GM21423 (cell line): ENCODE results near the gene IFNA10.
A peak's percentile ranks its signal among the peaks of the same experiment; 100 is the strongest.
"Not testable (repeated sequence)": the region's sequence is repeated elsewhere in the genome, so short reads cannot be mapped to it uniquely, and the experiment has no call there.

ENCODE experiments used
- ATAC-seq: cut with Tn5 transposase; IDR thresholded peaks from one replicate; pipeline ENCODE4 v1.9.1; 2021; ENCODE audit warnings: mild to moderate bottlenecking, moderate library complexity; ENCODE audit not compliant: unreplicated experiment

IFNA10 gene

DNA sequence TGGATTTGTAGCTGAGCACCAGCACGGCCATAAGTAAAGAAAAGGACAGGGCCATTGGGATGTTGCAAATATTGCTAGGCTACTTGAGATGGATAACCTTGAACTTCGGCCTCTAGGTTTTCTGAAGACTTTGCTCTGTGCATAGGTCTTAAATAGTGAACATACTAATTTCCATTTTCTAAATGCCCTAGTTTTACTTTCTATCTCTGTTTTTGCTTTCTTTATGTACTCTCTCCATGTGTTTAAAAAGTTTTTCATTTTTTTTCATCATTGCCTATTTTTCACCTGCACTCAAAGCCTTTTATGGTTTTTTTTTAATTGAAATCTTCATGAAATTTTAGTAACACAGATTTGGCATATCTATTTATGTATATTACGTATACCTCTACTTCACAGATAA lies at the start of gene IFNA10:
TSS of gene IFNA10 (minus strand) at position 101 of the 400 bp plus-strand sequence. CDS start at position 55, 46 bp downstream.
- ATAC-seq = not testable (repeated sequence)

DNA sequence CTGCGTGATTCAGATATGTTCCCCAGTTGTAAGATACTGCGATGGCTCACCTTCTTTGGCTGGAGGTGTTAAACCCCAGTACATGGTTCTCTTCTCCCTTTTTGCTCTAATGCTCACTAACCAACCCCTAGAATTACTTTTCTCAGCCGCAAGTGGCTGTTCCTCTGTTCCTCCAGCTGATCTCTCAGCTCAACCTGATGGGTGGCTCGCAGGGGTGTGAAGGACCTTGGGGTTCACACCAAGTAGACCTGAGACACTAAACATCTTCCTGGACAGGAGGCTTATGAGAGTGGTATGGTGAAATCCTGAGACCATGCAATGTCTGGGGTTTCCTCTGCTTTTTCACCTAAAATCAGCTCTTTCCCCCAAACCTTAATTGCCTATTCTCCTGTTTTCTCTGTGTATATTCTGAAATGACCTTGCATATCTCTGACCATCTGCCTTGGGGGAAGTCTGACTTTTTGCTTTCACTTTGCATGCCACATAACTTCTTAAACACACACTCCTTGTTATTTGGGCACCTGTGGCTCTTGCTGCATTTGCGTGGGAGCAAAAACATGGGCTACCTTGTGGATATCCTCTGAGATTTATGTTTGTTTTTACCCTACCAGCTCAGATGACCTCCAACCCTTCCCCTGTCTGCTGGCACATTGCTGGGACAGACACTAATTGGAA lies 48.7 kb upstream of the IFNA10 start:
- ATAC-seq = peak; percentile 42

DNA sequence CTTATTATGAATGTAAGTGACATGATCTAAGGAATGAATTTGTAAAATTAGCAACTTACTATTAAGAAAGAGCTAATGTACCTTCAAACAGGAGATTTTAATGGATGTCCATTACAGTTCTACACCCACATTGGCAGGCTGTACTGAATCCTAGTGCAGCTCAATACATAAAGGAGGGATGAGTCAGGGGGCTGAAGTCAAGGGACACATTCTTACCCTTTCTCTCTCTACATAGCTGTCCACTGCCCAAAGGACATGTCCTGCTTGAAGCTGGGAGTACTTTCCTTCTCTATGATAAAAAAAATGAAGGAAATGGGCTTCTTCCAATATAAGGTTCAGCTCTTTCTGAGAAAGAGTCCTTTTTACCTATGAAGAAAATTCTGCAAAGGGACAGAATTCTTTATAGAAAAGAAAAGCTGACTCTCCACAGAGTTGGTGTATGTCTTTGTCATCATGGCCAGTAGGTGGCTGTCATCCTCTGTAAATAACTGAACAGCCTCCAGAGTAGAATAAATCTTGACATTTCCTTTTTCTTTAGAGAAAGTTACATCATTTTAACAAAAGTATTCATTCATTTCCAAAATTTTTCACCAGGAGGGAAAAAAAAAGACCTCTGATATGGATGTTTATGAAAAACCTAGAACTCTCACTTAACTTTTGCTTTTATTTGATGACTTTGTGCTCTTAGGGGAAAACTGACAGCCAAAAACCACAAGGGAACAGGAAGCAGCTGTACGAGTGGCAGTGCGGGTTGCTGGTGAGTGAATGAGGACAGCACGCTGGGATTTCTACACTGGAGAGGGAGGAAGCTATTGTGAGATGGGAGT lies 46.0 kb upstream of the IFNA10 start:
- peak; percentile 63 for ATAC-seq

DNA sequence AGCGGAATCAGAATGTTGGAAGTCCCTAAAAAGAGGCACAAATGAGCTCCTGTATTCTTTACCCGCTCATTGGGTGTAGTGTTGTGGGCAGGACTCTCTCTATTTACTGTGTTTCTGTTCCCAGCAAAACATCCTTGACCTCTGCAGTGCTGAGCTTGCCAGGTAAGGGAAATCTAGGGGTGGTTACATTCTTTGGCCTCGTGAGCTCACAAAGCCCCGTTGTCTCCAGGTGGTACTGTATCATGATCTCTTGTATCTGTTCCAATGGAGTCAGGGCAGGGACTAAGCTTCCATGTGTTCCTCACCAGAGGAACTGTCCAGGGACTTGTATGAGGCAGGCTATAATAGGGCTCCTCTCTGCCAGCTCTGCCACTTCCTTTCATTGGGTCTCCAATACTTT lies 44.7 kb upstream of the IFNA10 start:
- ATAC-seq = no peak

DNA sequence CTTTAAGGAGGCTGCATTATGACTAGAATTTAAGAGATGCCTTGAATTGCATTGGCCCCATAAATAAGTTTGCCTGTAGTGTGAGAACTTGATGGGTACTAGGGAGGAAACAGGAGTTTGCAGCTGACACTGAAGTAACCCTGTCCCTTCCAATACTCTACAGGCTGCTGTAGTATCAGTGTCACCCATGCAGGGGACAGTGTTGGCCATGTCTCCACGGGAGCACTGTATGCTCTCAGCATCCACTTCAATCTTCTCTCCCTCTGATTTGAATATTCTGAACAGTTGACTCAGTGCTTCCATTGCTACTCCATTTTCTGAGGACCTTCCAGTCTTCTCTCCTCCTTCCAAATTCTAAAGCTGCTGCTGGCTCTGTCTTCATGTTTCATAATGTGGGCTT lies 44.2 kb upstream of the IFNA10 start:
- no peak for ATAC-seq

DNA sequence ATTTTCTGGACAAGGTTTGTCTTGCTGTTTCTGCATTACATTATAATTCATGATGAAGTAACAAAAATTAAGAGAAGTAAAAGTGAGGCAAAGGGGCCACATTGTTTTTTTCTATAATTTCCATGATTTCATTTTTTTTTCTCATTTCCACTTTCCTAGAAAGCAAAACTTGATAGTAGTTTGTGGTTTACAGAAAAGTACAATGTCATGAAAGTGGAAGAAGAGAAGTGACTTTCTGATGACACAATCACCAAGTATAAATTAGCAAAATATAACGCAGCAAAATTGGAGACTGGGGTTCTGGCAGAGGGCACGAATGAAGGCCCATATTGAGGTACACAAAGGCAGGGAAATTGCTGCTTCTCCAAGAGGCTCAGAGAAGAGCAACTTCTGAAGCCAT lies 37.9 kb upstream of the IFNA10 start:
- ATAC-seq = no peak

DNA sequence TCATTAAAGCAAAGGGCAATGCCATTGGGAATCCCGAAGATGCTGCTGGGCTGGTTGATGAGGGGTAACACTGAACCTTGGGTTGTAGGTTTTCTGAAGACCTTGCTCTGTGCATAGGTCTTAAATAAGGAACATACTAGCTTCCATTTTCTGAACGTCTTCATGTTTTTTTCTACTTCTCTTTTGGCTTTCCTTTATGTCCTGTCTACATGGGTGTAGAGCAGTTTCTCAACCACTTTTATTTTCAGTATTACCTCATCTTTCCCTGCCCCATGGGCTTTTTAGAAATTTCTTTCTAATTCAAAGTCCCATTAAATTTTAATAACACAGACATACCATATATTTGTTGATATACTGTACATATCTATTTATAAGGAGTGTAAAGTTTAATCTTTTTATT lies 33.0 kb upstream of the IFNA10 start, which contains the start of gene IFNA14:
TSS of gene IFNA14 (minus strand) at position 95 of the 400 bp plus-strand sequence. CDS start at position 25, 70 bp downstream.
- no peak for ATAC-seq

DNA sequence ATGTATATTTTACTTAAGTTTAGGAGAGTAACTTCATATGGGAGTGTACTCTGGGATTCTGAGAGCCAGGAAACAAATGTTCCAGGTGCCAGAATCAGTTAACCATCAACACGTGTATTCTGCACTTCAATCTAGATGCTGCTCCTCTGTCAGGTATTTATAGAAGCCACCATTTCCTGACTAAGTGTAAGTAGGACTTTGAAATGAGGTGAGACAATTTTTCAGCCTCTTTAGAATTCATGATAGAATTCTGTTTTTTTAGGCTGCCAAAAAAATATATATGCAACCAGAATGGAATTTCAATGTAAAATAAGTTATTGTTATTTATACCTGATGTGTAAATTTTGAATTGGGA lies 29.4 kb upstream of the IFNA10 start:
- ATAC-seq = not testable (repeated sequence)

DNA sequence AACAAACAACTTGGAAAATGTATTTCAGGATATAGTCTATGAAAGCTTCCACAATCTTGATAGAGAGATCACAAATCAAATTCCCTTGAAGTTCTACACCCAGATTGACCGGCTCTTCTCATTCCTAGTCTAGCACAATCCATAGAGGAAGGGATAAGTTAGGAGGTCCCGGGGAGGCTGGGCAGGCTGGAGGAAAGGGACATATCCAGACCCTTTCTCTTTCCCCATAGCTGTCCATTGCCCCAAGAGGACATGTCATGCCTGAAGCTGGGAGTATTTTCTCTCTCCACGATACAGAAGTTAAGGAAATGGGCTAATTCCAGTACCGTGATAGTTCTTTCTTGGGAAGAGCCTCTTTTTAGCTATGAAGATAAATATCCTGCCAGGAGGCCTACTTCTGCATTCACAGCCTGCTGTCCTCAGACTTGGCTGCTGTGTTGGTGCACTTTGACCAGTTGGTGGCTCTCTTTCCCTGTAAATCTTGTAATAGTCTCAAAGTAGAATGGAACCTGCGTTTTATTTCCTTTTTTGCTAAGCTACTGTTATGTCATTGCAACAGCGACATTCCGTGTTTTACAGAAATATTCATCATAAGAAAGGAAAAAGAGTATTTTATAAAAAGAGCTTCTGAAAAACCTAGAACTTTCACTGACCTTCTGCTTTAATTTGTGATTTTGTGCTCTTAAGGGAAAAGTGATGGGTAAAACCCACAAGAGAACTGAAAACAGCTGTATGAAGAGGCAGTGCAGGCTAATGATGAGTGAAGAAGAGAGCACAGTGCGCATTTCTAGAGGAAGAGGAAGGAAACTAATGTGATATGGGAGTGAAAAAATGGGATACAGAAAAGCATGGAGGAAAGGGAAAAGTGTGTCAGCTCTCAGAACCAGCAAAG lies 28.8 kb upstream of the IFNA10 start:
- ATAC-seq = peak; percentile 87

DNA sequence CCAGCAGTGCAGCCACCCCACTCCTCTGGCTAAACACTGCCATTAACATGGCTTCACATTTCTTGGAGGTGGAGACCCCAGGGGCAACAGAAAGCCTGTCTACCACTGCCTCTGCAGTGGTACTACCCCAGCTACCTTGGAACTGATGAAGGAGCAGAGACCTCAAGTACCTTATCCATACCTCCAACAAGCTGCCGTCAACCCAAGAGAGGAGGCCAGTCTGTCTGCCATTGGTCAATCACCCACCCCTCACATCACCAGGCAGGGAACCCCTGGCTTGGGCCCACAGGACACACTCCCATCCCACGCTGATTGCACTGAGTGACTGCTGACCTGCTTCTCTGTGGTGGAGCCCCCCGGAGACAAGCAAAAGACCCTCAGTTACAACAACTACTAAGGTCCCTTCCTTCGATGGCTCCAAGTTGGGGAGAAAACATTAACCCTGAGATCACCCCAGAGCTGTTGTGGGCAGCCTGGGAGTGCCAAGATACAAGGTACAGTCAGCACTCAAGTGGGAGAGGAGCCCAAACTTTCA lies 27.3 kb upstream of the IFNA10 start:
- no peak for ATAC-seq

DNA sequence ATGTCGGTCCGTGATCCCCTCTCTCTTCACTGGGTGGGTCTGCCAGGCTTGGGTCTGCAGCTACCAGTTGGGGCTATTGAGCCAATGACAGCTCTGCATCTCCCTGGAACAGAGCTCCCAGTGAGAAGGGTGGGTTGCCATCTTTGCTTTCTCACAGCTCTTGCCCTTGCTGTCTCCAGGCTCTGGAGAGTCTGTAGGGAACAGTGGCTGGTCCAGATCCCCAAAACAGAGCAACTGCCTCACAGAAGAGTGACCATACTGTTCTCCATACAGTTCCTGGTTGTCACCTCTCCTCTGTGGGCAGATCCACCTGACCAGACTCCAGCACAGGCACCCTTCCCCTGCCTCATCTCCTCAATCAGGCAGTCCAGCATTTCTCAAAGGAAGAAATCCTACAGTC lies 26.3 kb upstream of the IFNA10 start:
- no peak for ATAC-seq

DNA sequence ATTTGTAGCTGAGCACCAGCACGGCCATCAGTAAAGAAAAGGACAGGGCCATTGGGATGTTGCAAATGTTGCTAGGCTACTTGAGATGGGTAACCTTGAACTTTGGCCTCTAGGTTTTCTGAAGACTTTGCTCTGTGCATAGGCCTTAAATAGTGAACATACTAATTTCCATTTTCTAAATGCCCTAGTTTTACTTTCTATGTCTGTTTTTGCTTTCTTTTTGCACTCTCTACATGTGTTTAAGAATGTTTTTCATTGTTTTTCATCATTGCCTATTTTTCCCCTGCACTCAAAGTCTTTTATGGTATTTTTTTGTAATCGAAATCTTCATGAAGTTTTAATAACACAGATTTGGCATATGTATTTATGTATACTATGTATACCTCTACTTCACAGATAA lies 21.2 kb upstream of the IFNA10 start, which contains the start of gene IFNA17:
TSS of gene IFNA17 (minus strand) at position 101 of the 400 bp plus-strand sequence. CDS start at position 52, 49 bp downstream.
- no peak for ATAC-seq

DNA sequence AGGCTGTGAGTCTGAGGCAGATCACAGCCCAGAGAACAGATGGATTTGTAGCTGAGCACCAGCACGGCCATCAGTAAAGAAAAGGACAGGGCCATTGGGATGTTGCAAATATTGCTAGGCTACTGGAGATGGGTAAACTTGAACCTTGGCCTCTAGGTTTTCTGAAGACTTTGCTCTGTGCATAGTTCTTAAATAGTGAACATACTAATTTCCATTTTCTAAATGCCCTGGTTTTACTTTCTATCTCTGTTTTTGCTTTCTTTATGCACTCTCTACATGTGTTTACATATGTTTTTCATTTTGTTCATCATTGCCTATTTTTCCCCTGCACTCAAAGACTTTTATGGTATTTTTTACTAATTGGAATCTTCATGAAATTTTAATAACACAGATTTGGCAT lies 10.3 kb upstream of the IFNA10 start, which contains the start of gene IFNA16:
TSS of gene IFNA16 (minus strand) at position 101 of the 400 bp plus-strand sequence. CDS start at position 95, 6 bp downstream.
- not testable (repeated sequence) for ATAC-seq

DNA sequence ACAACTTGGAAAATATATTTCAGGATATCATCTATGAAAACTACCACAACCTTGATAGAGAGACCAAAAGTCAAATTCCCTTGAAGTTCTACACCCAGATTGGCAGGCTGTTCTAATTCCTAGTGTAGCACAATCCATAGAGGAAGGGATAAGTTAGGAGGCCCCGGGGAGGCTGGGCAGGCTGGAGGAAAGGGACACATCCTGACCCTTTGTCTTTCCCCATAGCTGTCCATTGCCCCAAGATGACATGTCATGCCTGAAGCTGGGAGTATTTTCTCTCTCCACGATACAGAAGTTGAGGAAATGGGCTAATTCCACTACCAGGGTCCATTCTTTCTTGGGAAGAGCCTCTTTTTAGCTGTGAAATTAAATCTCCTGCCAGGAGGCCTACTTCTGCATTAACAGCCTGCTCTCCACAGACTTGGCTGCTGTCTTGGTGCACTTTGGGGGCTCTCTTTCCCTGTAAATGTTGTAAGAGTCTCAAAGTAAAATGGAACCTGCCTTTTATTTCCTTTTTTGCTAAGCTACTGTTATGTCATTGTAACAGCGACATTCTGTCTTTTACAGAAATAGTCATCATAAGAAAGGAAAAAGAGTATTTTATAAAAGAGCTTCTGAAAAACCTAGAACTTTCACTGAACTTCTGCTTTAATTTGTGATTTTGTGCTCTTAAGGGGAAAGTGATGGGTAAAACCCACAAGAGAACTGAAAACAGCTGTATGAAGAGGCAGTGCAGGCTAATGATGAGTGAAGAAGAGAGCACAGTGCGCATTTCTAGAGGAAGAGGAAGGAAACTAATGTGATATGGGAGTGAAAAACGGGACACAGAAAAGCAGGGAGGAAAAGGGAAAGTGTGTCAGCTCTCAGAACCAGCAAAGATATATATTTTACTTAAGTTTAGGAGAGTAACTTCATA lies 6.7 kb upstream of the IFNA10 start:
- peak; percentile 70 for ATAC-seq

DNA sequence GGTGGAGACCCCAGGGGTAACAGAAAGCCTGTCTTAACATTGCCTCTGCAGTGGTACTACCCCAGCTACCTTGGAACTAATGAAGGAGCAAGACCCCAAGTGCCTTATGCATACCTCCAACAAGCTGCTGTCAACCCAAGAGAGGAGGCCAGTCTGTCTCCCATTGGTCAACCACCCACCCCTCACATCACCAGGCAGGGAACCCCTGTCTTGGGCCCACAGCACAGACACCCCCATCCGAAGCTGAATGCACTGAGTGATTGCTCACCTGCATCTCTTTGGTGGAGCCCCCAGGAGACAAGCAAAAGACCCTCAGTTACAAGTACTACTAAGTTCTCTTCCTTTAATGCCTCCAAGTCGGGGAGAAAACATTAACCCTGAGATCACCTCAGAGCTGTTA lies 5.2 kb upstream of the IFNA10 start:
- not testable (repeated sequence) for ATAC-seq

DNA sequence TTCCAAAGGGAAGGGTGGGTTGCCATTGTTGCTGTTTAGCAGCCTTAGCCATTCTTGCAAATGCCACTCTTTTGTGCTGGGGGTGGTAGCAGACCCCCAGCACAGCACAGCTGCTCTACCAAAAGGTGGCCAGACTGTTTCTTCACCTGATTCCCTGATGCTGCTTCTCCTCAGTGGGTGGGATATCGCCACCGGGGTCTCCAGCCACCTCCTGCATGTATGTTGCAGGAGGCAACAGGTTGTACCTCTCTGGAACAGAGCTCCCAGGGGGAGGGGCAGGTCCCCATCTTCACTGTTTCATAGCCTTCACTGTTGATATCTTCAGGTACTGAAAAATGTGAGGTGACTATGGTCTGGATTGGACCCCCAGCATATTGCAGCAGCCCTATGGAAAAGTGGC lies 3.8 kb upstream of the IFNA10 start:
- ATAC-seq = not testable (repeated sequence)

DNA sequence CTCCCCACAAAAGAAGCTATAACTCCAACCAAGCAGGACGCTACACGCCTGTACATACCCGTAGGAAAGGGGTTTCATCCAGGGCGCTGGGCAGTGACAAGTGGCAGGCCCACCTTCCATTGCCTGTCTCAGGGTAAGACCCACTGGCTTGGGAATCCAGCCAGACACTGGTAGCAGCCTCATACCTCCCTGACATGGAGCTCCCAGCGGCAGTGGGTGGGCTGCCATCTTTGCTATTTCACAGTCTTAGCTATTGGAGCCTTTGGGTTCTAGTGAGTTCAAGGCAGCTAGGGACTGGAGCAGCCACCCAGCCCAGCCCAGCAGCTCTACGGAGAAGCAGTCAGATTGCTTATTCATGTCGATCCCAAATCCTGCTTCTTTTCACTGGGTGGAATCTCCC lies 3.4 kb upstream of the IFNA10 start:
- no peak for ATAC-seq

DNA sequence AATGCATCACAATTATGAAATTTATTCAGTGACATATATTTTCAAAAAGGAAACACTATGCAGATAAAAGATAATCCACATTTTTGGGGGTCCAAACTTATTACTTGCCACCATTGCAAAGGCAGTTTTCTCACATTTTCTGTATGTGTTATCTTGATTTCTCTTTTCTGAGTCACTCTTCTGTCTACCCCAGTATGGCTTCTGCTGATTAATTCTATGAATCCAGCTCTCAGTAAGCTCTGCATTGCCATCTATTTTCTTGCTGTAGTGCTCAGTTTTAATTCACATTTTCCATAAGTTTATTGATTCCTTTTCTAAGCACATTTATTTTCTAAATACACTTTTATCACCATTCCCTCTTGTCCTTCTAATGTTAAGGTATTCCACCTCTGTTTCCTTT lies 1.7 kb downstream of the IFNA10 start:
- ATAC-seq = no peak

DNA sequence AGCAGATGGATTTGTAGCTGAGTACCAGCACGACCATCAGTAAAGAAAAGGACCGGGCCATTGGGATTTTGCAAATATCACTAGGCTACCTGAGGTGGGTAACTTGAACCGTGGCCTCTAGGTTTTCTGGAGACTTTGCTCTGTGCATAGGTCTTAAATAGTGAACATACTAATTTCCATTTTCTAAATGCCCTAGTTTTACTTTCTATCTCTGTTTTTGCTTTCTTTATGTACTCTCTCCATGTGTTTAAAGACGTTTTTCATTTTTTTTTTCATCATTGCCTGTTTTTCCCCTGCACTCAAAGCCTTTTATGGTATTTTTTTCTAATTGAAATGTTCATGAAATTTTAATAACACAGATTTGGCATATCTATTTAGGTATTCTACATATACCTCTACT lies 4.8 kb downstream of the IFNA10 start, which contains the start of gene IFNA7:
TSS of gene IFNA7 (minus strand) at position 101 of the 400 bp plus-strand sequence. CDS start at position 61, 40 bp downstream.
- not testable (repeated sequence) for ATAC-seq
